Measurements from ENCODE around the gene TMC3.

TMC3 gene

DNA sequence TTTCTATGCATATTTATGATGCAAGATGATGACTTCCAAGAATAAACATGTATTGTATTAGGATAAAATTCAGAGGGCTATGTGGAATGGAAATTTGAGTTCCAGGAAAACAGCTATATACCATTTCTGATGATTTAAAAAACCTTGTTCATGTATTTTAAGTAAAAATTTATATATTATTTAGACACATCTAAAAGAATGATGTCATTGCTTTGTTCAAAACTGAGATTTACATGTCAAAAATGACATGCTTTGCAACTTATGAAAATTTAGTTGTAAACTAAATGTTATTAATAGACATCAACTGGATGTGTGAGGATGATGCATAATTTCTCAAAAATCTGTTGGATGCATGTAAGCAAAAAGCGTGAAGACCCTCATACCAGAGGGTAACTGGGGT is 52.3 kb downstream of the TMC3 start:
- no peak for DNase-seq

DNA sequence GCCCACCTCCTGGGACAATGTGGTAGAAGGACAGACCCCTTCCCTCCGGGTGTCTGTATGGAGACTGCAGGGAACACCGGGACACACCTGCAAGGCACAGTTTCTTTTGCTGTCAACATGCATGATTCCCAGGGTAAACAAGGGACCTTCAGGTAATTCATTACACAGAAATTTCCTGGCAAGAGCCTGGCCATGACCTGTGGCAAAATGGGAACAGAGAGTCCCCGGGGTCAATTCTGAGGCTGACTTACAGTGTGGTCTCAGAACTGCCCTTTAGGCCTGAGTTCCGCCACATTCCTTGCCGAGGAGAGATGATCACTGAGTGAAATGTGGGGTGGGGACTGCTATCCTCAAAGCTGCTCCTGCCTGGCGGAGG is 56.4 kb downstream of the TMC3 start:
- DNase-seq = no peak

DNA sequence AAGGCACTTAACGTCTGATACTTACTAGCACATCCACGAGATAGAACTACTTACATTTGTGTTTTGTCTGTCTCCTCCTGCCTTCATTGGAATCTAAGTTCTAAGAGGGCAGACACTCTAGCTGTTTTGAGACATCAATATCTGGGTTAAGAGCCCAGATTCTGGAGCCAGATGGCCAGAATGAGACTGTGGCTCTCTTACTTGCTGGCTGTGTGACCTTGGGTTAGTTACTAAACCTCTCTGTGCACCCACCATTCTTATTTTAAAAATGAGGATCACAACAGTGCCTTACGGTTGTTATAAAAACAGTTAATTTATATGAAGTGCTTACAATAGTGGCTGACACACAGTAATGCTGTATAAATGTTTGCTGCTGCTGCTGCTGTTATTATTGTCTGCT is 57.7 kb downstream of the TMC3 start:
- DNase-seq = no peak

DNA sequence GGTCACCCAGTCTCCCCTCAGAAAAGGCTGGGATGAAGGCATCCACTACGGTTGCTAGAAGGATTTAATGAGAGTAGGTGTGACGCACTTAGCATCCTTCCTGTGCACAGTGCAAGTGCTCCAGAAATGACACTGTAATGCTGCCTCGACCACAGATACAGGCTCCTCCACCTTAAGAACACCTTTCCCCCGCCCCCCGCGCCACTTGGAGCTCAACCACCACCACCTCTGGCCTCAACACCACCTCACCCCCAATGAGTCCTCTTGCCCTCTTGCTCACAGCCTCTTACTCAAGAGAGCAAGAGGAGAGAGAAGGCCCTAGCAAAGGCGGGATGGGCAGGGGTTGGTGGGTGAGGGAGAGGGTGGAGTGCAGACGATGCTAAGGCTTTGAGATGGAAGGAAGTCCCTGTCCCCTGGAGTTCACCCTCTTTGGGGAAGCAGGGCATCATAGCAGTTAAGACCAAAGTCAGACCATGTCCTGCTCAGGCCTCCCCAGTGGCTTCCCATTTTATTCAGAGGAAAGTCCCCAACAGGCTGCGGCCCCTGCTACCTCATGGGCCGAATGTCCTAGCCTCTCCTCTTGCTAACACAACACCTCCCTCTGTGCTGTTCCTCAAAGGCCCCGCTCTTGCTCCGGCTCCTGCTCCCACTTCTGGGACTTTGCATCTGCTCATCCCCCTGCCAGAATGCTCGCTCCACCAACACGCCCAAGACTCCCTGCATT is 58.4 kb downstream of the TMC3 start:
- no peak for DNase-seq

DNA sequence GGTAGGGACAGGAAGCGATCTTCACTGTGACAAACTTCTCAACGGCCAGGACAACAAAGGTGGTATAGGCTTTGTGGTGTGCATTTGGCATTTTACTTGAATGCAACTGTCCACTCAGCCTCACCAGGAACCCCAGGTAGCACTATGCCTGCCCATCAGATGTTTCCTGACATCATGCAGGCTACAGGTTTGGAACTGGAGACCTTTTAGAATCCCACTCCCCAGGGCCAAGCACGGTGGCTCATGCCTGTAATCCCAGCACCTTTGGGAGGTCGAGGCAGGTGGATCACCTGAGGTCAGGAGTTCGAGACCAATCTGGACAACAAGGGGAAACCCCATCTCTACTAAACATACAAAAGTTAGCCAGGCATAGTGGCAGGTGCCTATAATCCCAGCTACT is 59.6 kb downstream of the TMC3 start:
- no peak for DNase-seq

DNA sequence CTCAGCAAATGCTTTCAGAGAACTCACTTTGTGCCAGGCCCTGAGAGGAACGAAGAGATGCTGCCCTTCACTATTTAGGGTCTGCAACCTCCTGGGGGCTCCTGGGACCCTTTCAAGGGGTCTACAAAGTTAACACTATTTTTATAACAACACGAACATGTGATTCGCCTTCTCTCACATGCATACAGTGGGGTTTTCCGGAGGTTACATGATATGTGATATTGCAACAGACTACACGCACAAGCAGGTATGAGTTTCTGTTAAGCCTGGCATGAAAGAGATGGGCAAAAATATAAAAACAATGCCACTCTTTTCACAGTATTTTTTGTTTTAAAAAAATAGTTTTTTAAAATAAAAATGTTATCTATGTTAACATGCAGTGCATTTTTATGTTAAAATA is 60.3 kb downstream of the TMC3 start:
- no peak for DNase-seq

DNA sequence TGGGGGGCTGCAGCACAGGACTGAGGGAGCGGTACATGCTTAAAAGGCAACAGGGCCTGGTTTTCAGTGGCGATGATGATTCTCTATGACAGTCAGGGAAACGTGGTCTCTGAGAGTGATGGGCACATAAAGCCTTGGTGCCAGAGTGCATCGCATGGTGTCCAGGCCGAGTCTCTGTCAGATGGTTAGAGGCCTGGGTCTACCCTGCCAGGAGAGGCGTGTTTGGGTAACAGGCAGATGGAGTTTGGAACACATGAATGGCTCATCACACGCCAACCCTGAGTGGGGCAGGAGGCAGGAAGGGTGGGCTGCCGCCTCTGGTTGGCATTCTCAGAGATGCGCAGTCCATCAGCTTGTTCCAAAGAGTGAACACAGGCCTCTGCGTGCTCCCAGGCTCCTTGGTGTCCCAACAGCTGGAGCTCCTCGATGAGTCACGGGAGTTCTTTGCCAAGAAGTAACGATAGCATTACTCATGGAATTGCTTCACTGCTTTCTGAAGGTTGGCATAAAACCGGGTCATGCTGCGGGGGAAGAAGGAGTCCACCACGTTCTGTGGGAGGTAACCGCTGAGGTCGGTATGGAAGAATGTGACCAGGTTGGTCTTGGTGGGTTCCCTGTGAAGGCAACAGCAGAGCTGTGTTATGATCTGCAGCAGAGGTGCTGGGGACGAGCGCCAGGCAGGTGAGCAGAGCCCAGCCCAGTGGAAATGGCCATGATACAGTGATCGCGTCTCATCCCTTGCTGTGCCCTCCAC is 61.0 kb downstream of the TMC3 start:
- DNase-seq = no peak

DNA sequence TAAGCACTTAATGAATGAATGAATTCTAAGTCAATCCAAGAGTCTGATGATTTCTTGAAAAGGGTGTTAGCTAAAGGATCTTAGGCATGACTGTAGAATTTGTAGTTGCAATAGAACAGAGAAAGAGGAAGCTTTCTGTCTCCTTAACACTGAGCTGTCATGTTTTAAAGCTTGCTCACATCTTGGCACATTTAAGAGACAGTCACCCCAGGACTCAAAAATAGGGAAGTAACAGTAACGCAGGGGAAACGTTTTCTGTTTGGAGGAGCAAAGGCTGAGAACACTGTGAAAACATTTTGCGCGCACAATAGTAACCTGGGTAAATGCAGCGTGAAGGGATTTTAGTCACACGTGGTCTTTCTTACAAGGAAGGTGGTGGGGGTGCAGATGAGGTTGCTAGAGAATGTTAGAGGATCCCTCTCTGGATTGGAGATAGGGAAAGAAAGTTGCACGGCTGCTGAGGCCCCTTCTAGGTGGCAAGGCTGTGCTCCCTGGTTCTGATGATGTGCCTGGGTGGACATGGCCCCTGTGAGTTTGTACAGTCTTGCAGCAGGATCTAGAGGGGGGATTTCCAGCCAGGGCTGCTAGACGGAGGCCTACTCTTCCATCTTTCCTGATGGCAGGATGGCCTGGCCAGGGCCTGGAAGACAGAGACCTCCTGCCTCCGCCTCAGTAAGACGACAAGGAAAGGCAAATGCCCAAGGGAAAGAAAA is 62.1 kb downstream of the TMC3 start:
- no peak for DNase-seq

DNA sequence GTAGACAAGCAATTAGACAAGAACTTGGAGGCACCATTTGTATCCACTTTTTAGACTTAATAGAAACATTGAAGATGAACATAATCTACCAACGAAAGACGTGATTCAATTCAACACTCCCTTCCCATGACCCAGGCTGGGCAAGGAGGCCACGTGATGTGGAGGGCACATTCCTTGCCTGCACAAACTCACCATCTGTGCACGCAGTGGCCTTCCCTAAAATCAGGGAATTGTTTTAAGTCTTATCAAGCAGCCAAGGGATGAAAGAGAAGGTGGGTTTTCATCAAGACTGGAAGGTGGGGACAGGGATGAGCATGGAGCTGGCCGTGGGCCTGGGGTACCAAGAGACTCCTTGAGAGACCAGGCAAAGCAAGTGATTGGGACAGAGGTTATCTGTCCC is 63.5 kb downstream of the TMC3 start:
- DNase-seq = no peak

DNA sequence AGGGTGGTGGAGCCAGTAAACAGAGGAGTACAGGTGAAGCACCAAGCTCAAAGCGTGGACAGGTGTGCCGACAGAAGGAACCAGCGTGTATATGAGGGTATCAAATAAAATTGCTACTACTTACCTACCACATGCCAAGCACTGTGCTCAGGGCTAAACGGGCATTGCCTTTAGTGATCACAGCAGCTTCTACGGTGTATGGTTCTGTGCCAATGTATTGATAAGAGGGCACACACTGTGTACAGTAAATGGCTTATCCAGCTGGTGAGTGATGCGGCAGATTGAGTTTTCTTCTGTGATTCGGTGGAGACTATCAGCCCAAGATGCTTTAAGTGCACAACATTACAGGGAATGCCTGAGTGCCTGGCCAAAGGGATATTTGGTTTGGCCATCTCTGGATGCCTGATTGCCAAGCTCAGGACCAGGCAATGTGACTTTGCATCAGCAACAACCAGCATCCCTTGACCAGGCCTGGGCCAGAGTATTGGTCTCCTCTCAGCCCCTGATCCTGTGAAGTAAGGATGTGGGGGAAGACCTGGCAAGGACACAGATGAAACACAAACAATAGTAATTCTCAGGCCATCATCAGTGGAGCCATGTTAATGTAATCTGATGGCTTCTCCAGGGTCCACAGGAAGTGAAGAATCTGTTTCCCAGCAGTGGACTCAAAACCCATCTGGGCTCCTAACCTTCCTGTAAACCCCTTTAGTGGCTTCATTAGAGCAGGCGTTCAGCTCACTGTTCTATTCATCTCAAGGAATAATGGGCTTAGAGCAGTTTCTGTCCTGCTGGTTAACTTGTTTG is 64.2 kb downstream of the TMC3 start:
- no peak for DNase-seq

DNA sequence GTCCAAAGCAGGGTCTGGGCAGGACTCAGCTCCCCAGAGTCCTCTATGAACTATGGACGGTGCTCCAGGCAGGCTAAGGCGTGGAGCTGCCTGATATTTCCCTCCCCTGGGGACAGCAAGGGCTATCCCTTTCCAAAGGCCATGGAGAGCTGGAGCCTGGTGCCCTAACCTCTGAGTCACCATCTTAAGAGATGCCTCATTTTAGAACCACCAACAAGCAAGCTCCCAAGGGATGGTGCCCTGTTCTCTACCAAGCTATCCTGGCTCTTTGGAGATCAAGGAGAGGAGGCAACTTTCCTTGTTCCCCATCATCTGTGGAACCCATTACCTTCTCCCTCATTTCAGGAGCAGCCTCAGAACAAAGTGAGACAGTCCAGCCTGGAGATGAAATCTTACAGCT is 65.8 kb downstream of the TMC3 start:
- no peak for DNase-seq

DNA sequence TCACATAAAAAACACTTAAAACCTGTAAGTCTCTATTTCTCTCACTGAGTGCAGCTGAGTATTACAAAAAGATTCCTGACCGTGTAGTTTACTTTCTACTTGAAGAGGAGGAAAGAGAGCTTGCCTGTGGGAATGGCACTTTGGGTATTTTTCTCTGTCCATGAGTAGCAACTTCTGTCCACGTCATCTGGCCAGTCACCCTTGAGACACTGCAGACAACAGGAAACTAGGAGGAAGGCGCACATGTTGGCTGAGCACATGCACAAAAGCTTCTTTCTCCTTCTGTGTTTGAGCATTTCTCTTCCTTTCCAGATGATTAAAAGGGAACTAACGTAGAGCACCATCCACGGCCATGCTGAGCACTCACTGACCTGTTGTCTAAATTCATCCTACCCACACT is 69.8 kb downstream of the TMC3 start:
- no peak for DNase-seq

DNA sequence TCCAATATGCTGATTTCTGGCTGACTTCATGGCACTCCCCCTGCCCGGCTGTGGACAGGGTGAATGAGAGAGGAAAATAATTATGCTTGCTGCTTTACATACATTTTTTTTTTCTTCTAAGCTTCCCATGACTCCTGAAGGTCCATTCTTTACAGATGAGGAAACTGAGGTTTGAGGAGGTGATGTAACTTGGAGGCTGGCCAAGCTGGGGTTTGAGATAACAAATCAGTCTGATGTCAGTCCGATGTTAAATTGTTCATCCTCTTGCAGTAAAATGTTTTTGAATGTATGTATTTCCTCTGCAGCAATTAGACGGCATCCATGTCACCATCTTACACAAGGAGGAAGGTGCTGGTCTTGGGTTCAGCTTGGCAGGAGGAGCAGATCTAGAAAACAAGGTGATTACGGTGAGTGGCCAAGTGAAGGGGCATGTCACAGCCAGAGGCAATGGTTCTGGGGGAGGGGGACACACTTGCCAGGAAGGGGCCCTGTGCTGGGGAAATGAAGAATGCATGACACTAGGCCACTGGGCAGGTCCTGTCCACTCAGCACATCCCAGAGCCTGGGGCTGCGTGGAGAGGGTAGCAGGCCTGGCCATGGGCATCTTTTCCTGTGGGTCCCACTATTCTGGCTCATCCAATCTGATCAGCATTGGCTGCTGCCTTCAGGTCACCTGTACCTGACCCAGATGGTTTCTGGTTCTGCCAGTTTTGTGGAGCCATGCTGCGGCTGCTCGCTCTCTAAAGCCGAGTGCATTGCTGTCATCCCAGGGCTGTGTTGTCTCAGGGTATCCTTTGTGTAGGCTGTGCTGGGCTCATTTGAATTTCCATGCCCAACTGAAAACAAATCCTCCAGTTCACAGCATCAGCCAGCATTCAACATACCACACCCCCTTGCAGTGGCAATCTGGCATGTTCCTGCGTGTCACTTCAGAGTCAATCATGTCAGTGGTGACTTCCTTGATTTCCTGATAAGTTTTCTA is 70.5 kb downstream of the TMC3 start:
- no peak for DNase-seq

DNA sequence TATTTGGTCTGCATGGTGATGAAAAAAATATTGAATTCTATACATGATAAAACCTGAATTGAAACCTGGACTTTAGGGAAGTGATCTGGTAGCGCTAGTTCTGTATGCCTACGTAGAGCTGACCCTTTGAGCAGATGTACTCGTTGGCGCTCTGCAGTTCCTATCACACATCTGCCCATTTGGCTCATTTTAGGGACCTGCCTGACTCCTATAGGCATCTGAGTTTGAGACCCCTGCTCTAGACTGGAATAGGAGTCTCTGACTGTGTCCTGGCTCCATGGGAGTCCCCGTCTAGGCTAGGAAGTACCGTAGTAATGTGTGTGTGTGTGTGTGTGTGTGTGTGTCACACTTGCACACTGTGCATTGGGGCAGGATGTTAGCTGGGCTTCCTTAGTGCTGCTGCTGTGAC is 71.3 kb downstream of the TMC3 start:
- DNase-seq = no peak

DNA sequence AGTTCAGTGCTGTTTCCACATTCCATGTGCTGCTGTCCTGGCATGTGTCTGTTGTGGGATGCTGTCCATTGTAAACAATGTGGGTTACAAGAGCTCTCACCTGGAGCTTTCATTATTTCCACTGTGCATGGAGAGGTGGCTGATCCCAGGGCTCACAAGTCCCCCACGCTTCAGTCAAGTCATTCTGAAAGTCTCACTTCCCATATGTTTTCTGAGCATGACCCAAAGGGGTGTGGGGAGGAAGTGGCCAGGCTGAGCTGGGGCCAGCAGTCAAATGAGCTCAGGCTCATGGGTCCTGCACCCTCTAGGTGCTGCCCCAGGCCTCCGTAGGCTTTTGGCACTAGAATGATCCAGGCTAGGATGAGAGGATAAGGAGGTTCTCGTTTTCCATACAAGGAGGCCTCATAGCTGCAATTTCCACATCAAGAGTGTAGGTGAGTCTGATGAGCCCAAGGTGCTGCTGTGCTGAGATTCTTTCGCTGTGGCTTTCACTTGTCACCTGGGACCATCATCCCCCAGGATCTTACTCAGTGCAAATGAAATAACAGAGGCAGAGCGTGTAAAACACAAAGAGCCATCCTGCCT is 72.1 kb downstream of the TMC3 start:
- DNase-seq = no peak

DNA sequence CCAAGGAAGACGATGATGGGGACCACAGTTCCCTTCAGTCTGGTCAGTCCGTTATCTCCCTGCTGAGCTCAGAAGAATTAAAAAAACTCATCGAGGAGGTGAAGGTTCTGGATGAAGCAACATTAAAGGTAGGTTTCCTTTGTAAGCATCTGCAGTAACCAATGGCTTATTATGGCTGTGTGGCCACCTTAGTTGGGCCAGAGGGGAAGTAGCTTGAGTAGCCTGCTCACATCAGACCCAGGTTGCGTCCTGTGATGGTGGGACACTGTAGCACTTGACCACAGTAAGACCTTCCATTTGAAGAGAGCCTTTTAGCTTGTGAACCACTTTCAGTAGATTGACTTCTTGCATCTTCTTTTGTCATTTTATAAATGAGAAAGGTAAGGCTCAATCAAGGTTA is 72.6 kb downstream of the TMC3 start:
- no peak for DNase-seq

DNA sequence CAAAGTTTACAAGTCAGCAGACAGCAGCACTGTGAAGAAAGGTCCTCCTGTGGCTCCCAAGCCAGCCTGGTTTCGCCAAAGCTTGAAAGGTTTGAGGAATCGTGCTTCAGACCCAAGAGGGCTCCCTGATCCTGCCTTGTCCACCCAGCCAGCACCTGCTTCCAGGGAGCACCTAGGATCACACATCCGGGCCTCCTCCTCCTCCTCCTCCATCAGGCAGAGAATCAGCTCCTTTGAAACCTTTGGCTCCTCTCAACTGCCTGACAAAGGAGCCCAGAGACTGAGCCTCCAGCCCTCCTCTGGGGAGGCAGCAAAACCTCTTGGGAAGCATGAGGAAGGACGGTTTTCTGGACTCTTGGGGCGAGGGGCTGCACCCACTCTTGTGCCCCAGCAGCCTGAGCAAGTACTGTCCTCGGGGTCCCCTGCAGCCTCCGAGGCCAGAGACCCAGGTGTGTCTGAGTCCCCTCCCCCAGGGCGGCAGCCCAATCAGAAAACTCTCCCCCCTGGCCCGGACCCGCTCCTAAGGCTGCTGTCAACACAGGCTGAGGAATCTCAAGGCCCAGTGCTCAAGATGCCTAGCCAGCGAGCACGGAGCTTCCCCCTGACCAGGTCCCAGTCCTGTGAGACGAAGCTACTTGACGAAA is 74.3 kb downstream of the TMC3 start:
- DNase-seq = no peak

DNA sequence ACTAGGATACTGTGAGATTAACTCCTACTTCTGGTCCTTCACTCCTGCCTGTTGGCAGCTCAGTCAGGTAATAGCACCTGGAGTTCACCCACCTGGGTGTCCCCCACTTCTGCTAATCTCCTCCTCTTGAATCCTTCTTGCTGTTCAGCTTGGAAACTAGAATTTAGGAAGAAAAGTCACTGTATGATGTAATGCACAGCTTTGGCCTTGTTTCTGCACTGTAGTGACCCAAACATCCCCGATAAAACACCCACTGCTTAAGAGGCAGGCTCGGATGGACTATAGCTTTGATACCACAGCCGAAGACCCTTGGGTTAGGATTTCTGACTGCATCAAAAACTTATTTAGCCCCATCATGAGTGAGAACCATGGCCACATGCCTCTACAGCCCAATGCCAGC is 74.9 kb downstream of the TMC3 start:
- no peak for DNase-seq

DNA sequence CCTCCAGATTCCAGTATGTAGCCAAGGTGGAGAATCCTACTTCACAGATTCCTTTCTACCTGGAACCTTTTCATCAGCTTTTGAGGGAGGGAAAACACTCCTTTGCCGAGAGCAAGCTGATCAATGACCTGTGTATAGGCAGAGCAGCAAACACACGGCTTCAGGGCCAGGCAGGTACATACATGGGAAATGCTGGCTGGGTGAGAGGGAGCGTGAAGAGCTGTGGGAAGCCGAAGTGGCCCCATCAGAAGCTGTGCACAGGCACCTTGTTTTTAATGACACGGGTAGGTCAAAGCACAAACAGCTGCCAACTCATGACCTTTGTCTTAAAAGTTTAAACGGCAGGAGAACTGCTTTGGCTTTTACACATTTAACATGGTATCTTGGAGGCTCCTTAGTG is 75.4 kb downstream of the TMC3 start:
- DNase-seq = no peak

DNA sequence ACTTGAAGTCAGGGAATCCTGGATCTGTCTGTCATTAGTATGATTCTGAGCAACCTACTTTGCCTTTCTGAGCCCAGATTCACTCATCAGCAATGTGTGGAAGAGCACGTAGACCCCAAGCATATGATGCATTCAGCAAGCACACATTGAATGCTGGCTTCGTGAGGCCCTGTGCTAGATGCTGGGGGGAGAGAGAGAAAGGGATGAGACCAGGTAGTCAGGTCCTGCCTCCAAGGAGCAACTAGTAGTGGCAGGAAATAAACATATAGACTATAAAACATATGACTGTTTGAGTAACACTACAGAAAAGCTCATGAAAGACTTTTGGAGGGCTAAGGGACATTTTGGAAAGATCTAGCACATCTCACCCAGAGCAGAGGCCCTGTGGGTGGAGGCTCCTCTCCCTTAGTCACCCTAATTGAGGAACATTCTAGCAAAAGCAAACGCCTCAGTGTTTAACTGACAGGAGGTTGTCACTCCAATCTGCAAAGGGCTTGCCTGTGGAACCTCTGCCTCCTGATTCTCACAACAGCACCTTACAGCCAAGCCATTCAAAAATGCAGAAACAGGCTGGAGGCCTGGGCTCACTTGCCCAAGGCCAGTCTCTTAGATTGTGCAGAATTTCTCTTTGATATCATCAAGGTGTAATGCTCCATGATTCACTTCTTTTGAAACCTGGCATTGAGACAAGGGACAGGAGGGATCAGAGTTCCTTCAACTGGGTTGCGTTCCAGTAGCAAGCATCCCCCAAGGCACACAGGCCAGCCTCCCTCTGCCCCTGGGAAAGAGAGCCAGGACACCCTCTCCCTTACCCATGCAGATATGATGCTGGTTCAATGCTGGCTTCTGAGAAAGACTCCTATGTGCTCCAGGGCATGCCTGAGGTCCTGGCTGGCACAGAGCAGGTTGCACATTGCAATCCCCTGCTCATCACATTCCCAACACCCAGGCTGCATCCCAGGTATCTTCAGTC is 76.1 kb downstream of the TMC3 start:
- no peak for DNase-seq

Measured in SHP77 treated with DMSO at 0.1 percent for 48 hours (cell line).